Transverse colon (tissue), 4 donors: ENCODE measurements around the gene MUSTN1. TPM values are rescaled to one million over a fixed set of nuclear protein-coding genes. Genes with fewer than 3 reads are reported as not detected.
A peak's percentile ranks its signal among the peaks of the same experiment; 100 is the strongest.

Experiments used
- DNase-seq: peaks from one replicate; pipeline ENCODE4 v3.0.0-alpha.2; 2019
- H3K27ac ChIP-seq, 4 donors: fragments of 200-600 bp; sonication (generic); 2 replicates each; pipeline ENCODE4 v1.5.1; 2016 to 2018; ENCODE audit warnings: inconsistent platforms in 4 of 4
- H3K27me3 ChIP-seq: fragments of 200-600 bp; sonication (generic); 2 replicates; pipeline ENCODE4 v1.5.1; 2017; ENCODE audit warnings: inconsistent platforms
- H3K36me3 ChIP-seq, 4 donors: fragments of 200-600 bp; sonication (generic); 2 replicates each; pipeline ENCODE4 v1.5.1; 2017 to 2019; ENCODE audit warnings: inconsistent platforms in 4 of 4
- H3K4me1 ChIP-seq, 4 donors: fragments of 200-600 bp; sonication (generic); 2 replicates each; pipeline ENCODE4 v1.5.1; 2017 to 2020; ENCODE audit warnings: inconsistent platforms in 4 of 4
- H3K4me3 ChIP-seq, 4 donors: fragments of 200-600 bp; sonication (generic); 1 replicate in 1 of 4; 2 replicates in 3 of 4; pipeline versions ENCODE4 v1.5.1 to v1.6.1; 2017 to 2019; ENCODE audit warnings: inconsistent platforms in 4 of 4
- H3K9me3 ChIP-seq, 2 donors: fragments of 200-600 bp; sonication (generic); 2 replicates each; pipeline ENCODE4 v1.5.1; 2017 to 2019; ENCODE audit warnings: inconsistent platforms in 2 of 2
- EP300 ChIP-seq: sonication (generic); formaldehyde crosslinking; IDR thresholded peaks from one replicate; pipeline ENCODE4 v1.6.1; 2017; ENCODE audit warnings: antibody characterized with exemption, low read depth
- POLR2A ChIP-seq: fragments of 450-650 bp; IDR thresholded peaks from one replicate; pipeline ENCODE4 v1.6.1; 2016; ENCODE audit warnings: antibody characterized with exemption, mild to moderate bottlenecking, moderate library complexity
- POLR2AphosphoS5 ChIP-seq, 3 donors: sonication (generic); formaldehyde crosslinking; IDR thresholded peaks; one replicate each; pipeline ENCODE4 v1.6.1; 2016; ENCODE audit warnings: antibody characterized with exemption in 3 of 3
- WGBS, 2 donors: methylation state at CpG; one replicate each; pipeline ENCODE4 v1.1.5; 2018; ENCODE audit warnings: low coverage in 1 of 2; 5-methylcytosine and 5-hydroxymethylcytosine counted together
- in situ Hi-C, 4 donors: fragments of 200-750 bp; cut with MboI; loops; one replicate each; pipeline versions ENCODE4 v1.15.0 to v1.15.1; 2017; ENCODE audit warnings: low sequenced_read_pairs in 3 of 4, low pct_ligation_motif_present in 1 of 4, low pct_unique_long_range_greater_than_20kb in 1 of 4
- intact Hi-C: fragments of 100-400 bp; cut with DNase I; formaldehyde crosslinking; loops from one replicate; pipeline ENCODE4 v1.15.1; 2023; ENCODE audit warnings: low total_unique reads
- total RNA-seq, 4 donors: library from RNA; depleted of rRNA; stranded (reverse); fragments of >200 nt; gene quantifications; one replicate each; pipeline ENCODE4 v1.1.0, GENCODE V29; 2016
- TF ChIP-seq, protein P1 (sequence below), 5 experiments: fragments of 200-600 bp in 3 of 5; fragments of 450-650 bp in 2 of 5; sonication (generic) in 3 of 5; IDR thresholded peaks; 1 replicate in 2 of 5; 2 replicates in 3 of 5; pipeline ENCODE4 v1.5.1; 2016 to 2017; ENCODE audit warnings: antibody characterized with exemption in 5 of 5, inconsistent platforms in 3 of 5, mild to moderate bottlenecking in 2 of 5, moderate library complexity in 1 of 5

Gene MUSTN1
- total RNA-seq, 4 donors from 2014 or later, result 3.0 to 26.5 (median 11.8) TPM

- Histone ChIP-seq H3K27ac (peak overlapping the region; percentile 56 to 77 (median 62)), H3K4me3 (no peak overlapping the region), H3K9me3 (no peaks in the 10 kb centered on the region), H3K4me1 (peaks cover 0 to 25% (median 4%) of the 10 kb centered on the region in 4 donors), H3K27me3 (no peaks in the 10 kb centered on the region), H3K36me3 (peaks cover 0 to 4% (median 0%) of the 10 kb centered on the region in 4 donors)
- intact Hi-C loops, result no loop called here
- in situ Hi-C loops, result loop anchor here in 3 of 4 donors (10.0 to 25.0 kb wide), 3 partner anchors 219 to 241 kb away; no protein-coding TSS in a partner anchor
- TF ChIP-seq, protein P1, sequence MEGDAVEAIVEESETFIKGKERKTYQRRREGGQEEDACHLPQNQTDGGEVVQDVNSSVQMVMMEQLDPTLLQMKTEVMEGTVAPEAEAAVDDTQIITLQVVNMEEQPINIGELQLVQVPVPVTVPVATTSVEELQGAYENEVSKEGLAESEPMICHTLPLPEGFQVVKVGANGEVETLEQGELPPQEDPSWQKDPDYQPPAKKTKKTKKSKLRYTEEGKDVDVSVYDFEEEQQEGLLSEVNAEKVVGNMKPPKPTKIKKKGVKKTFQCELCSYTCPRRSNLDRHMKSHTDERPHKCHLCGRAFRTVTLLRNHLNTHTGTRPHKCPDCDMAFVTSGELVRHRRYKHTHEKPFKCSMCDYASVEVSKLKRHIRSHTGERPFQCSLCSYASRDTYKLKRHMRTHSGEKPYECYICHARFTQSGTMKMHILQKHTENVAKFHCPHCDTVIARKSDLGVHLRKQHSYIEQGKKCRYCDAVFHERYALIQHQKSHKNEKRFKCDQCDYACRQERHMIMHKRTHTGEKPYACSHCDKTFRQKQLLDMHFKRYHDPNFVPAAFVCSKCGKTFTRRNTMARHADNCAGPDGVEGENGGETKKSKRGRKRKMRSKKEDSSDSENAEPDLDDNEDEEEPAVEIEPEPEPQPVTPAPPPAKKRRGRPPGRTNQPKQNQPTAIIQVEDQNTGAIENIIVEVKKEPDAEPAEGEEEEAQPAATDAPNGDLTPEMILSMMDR (IDR thresholded peaks at IDR 0.05), result peak; percentile 18 to 48 (median 31)
- TF ChIP-seq EP300, result no peak
- WGBS, 2 donors, result 74% methylated on average over 3 to 6 of the region's 7 CpGs
- DNase-seq, result no peak
Observed at GRCh38 chr3:52845691-52846431, 11.0 kb upstream of the MUSTN1 start.

DNA sequence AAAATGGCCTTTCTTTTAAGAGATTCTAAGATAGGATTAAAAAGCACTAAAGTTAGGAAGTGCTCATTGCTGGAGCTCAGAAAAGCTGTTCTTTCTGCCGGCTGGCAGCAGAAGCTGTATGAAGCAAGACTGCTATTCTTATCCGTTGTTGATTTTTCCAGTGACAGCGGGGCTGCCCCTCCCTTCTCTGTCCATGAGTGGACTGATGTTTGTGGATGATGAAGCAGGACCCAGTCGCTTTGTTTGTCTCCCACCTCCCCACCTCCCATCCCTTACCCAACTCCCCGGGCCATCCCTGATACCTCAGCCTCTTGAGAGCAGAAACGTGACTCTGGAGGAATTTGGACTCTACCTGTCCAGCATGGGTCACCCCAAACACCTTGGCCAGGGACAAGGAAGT is 10.3 kb upstream of the MUSTN1 start:
- H3K4me3 ChIP-seq, result no peak overlapping the region
- intact Hi-C loops (no loop called here), in situ Hi-C loops (loop anchor here in 3 of 4 donors (10.0 to 25.0 kb wide), 3 partner anchors 220 to 242 kb away; no protein-coding TSS in a partner anchor)
- DNase-seq, result peak; percentile 40
- peaks cover 0 to 4% (median 0%) of the 10 kb centered on the region in 4 donors for H3K36me3 ChIP-seq
- 40% methylated on average over 2 to 6 of the region's 6 CpGs for WGBS, 2 donors
- peak overlapping the region; percentile 56 to 77 (median 62) for H3K27ac ChIP-seq
- peaks cover 0 to 25% (median 4%) of the 10 kb centered on the region in 4 donors for H3K4me1 ChIP-seq
- no peak for TF ChIP-seq POLR2A
- peak; percentile 19 to 55 (median 51) for TF ChIP-seq POLR2AphosphoS5 (IDR thresholded peaks at IDR 0.05)
- H3K9me3 ChIP-seq, result no peaks in the 10 kb centered on the region
- H3K27me3 ChIP-seq, result no peaks in the 10 kb centered on the region

DNA sequence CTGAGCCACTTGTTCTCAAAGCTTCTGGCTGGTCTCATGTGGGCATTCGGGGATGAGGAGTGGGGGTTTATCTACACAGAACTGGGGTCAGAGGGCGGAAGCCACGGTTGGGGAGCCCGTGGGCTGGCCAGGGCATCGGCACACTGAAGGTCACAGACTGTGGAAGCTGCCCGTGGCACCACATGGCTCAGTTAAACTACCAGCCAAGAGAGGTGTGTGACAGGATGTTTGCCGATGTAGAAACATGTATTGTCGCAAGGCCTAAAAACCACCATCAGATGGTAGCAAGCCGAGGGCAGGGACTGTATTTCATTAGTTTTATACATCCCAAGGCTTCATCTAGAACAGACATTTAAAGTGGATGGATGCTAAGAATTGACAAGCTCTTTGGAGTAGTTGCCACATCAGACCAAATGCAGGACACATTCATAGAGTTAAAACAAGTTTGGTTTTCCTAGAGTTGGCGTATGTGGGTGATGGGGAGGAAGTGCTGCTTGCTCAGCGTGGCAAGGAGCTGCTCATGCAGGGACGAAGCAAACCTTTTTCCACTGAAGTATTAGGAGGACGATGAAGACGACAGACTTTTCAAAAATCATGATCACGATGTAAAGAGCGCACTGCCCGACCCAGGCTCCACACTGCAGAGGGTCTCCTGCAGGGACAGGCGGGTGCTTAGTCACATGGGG is 9.6 kb upstream of the MUSTN1 start:
- Histone ChIP-seq H3K4me1 (peaks cover 0 to 25% (median 4%) of the 10 kb centered on the region in 4 donors), H3K36me3 (peaks cover 0 to under 1% (median 0%) of the 10 kb centered on the region in 4 donors), H3K27ac (peak overlapping the region; percentile 56 to 77 (median 62)), H3K27me3 (no peaks in the 10 kb centered on the region), H3K4me3 (no peak overlapping the region), H3K9me3 (no peaks in the 10 kb centered on the region)
- no peak for DNase-seq
- in situ Hi-C loops, result loop anchor here in 3 of 4 donors (10.0 to 25.0 kb wide), 3 partner anchors 220 to 243 kb away; no protein-coding TSS in a partner anchor
- TF ChIP-seq POLR2AphosphoS5 (IDR thresholded peaks at IDR 0.05), result no peak
- TF ChIP-seq POLR2A, result no peak
- TF ChIP-seq, protein P1 (IDR thresholded peaks at IDR 0.05), result no peak
- TF ChIP-seq EP300, result no peak
- WGBS, 2 donors, result 85 to 88% methylated on average over 8 to 18 of the region's 18 CpGs
- intact Hi-C loops, result no loop called here

DNA sequence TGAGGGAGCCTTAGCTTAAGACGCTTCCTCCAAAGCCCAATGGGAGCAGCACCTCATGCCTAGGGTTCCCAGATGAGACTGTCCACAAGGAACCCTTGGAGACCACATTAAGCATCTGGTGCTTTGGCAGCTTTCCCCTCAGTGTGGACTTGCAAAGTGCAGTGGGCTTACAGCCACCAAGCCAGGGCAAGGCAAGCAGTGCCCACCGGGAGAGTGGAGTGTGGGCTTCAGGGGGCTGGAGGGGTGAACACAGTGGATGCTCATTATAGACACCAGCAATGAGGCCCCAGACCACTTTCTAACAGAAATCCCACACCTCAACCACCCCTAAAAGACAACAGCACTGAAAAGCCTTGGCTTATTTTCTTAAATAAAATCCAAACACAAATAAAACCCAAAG is 9.1 kb upstream of the MUSTN1 start:
- H3K4me1 ChIP-seq, result peaks cover 0 to 25% (median 4%) of the 10 kb centered on the region in 4 donors
- no peaks in the 10 kb centered on the region for H3K9me3 ChIP-seq
- DNase-seq, result no peak
- TF ChIP-seq, protein P1 (IDR thresholded peaks at IDR 0.05), result no peak
- TF ChIP-seq POLR2AphosphoS5 (IDR thresholded peaks at IDR 0.05), result no peak
- TF ChIP-seq POLR2A, result no peak
- no peak for TF ChIP-seq EP300
- no peaks in the 10 kb centered on the region for H3K27me3 ChIP-seq
- no peaks in the 10 kb centered on the region for H3K36me3 ChIP-seq
- H3K4me3 ChIP-seq, result no peak overlapping the region
- in situ Hi-C loops, result loop anchor here in 3 of 4 donors (10.0 to 25.0 kb wide), 3 partner anchors 221 to 243 kb away; no protein-coding TSS in a partner anchor
- H3K27ac ChIP-seq, result peak overlapping the region; percentile 56 to 77 (median 62)
- WGBS, 2 donors, result 95% methylated on average over 2 of the region's 2 CpGs; no CpG with 5 or more reads in 1 of the 2 donors
- intact Hi-C loops, result no loop called here
